MCF 10A (cell line): Measurements from ENCODE around the gene PDZD8. TPM values are rescaled to one million over a fixed set of nuclear protein-coding genes. Genes with fewer than 3 reads are reported as not detected.

Experiments
- Bru-seq: library from RNA; stranded (reverse); fragments of 400-500 nt; gene quantifications from one replicate; lab custom pipeline; 2021; lab: Mats Ljungman, UMichigan
- BruChase-seq, 2 experiments: library from RNA; stranded (reverse); fragments of 400-500 nt; gene quantifications; one replicate each; lab custom pipeline; 2021; lab: Mats Ljungman, UMichigan
- BruUV-seq: library from RNA; stranded (reverse); fragments of 400-500 nt; replicated peaks from 2 replicates; lab custom pipeline; 2021; lab: Mats Ljungman, UMichigan
- CTCF ChIA-PET: fragments of 300-600 bp; sonication (Branson Sonifier 250); formaldehyde crosslinking; extraction: SDS; loops from one replicate; lab custom pipeline; 2021; ENCODE audit warnings: antibody characterized with exemption, inconsistent platforms; lab: Yijun Ruan, JAX
- POLR2A ChIA-PET: fragments of 300-600, 350-650 bp; sonication (Branson Sonifier 250); formaldehyde crosslinking; extraction: SDS; loops from one replicate; lab custom pipeline; 2020; ENCODE audit warnings: antibody characterized with exemption, inconsistent platforms; lab: Yijun Ruan, JAX
- DNase-seq: peaks from one replicate; pipeline ENCODE4 v3.0.0-alpha.2; 2018; ENCODE audit not compliant: unreplicated experiment
- H3K27ac Mint-ChIP-seq: one replicate; pipeline ENCODE4 v1.8.0; 2022; ENCODE audit warnings: mild to moderate bottlenecking, low read depth, mixed read lengths; ENCODE audit not compliant: unreplicated experiment
- H3K27me3 Mint-ChIP-seq: one replicate; pipeline ENCODE4 v1.8.0; 2022; ENCODE audit warnings: mixed read lengths; ENCODE audit not compliant: insufficient read depth, unreplicated experiment
- H3K36me3 Mint-ChIP-seq: one replicate; pipeline ENCODE4 v1.8.0; 2022; ENCODE audit warnings: mild to moderate bottlenecking, moderate library complexity, mixed read lengths; ENCODE audit not compliant: insufficient read depth, unreplicated experiment
- H3K4me1 Mint-ChIP-seq: one replicate; pipeline ENCODE4 v1.8.0; 2022; ENCODE audit warnings: mixed read lengths; ENCODE audit not compliant: insufficient read depth, unreplicated experiment
- H3K4me3 Mint-ChIP-seq: one replicate; pipeline ENCODE4 v1.8.0; 2022; ENCODE audit warnings: mild to moderate bottlenecking, moderate library complexity, mixed read lengths; ENCODE audit not compliant: unreplicated experiment
- H3K9me3 Mint-ChIP-seq: one replicate; pipeline ENCODE4 v1.8.0; 2022; ENCODE audit warnings: mixed read lengths; ENCODE audit not compliant: unreplicated experiment
- intact Hi-C: fragments of 100-400 bp; cut with micrococcal nuclease; formaldehyde crosslinking; loops from 2 replicates; pipeline ENCODE4 v1.14.1; 2022
- long read RNA-seq: library from polyadenylated mRNA; stranded (forward); transcript quantifications from one replicate; pipeline ENCODE4 v2.0.0, GENCODE V29; 2022
- total RNA-seq: library from RNA; stranded (reverse); gene quantifications from 2 replicates; pipeline ENCODE4 v1.2.3, GENCODE V29; 2022
- TF ChIP-seq, protein P1 (sequence below): fragments of 200-600 bp; IDR thresholded peaks from one replicate; pipeline ENCODE4 v1.8.0; 2022; ENCODE audit warnings: antibody characterized with exemption, mild to moderate bottlenecking; ENCODE audit not compliant: unreplicated experiment

Gene PDZD8, protein sequence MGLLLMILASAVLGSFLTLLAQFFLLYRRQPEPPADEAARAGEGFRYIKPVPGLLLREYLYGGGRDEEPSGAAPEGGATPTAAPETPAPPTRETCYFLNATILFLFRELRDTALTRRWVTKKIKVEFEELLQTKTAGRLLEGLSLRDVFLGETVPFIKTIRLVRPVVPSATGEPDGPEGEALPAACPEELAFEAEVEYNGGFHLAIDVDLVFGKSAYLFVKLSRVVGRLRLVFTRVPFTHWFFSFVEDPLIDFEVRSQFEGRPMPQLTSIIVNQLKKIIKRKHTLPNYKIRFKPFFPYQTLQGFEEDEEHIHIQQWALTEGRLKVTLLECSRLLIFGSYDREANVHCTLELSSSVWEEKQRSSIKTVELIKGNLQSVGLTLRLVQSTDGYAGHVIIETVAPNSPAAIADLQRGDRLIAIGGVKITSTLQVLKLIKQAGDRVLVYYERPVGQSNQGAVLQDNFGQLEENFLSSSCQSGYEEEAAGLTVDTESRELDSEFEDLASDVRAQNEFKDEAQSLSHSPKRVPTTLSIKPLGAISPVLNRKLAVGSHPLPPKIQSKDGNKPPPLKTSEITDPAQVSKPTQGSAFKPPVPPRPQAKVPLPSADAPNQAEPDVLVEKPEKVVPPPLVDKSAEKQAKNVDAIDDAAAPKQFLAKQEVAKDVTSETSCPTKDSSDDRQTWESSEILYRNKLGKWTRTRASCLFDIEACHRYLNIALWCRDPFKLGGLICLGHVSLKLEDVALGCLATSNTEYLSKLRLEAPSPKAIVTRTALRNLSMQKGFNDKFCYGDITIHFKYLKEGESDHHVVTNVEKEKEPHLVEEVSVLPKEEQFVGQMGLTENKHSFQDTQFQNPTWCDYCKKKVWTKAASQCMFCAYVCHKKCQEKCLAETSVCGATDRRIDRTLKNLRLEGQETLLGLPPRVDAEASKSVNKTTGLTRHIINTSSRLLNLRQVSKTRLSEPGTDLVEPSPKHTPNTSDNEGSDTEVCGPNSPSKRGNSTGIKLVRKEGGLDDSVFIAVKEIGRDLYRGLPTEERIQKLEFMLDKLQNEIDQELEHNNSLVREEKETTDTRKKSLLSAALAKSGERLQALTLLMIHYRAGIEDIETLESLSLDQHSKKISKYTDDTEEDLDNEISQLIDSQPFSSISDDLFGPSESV
- total RNA-seq (43.0 and 43.3 TPM in 2 replicates), Bru-seq, nascent RNA (percentile 87 among the genes with signal in this experiment), BruChase-seq, experiment 1, labeled RNA remaining after a 6-hour chase (percentile 93 among the genes with signal in this experiment), BruChase-seq, experiment 2, labeled RNA remaining after a 2-hour chase (percentile 85 among the genes with signal in this experiment)
- long read RNA-seq, full-length matches to known transcripts: 51 of 68 reads
- long read RNA-seq, partial matches to known transcripts: 3 of 68 reads
- long read RNA-seq, other reads (novel, unspliced or antisense): 14 of 68 reads

DNA sequence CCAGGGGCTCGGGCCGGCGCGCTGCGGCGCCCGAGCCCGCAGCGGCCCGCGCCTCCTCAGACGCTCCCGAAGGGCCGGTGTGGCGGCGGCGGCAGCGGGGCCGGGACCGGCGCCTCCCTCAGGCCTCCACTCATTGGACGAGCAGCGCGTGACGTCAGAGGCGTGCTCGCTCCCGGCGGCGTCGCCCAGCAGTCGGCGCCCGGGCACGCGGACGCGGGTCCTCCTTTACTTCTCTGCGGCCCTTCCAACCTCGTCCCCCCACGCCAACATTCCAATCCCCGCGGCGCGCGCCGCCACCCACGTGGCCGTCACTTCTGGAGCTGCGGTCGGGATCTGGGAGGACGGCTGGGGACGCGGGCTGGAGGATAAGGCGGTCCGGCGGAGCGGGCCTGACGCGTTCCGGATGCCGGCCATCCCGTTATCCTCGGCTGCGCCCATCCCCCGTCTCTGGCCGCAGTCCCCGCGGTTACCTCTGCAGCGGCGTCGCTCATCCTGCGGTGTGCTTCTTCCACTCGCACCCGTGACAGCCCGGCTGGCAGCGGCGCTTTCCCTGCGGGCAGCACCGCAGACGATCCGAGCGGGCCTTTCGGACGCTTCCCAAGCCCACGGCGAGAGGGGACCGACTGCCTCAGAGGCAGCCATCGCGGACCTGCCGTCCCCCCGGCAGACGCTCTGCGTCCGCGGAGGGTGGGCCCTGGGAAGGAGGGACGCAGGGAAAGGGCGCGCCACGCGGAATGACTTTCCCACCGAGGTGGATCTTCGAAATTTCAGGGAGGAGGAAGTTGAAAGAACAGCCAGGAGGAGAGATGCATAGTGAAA, at the start of gene PDZD8:
Gene PDZD8, minus strand, starts transcription at position 81 of the 819 bp plus-strand sequence. CDS start 213 bp downstream, outside the sequence.
- intact Hi-C loops: no loop called here
- peak; percentile 93 for DNase-seq
- peaks cover 18% of the 10 kb centered on the region for H3K27me3 Mint-ChIP-seq
- peaks cover 10% of the 10 kb centered on the region for H3K4me1 Mint-ChIP-seq
- CTCF ChIA-PET: interaction anchor here (0.6 kb wide), 1 partner anchor 224 kb away, joined by 3 read pairs; no protein-coding TSS in a partner anchor
- TF ChIP-seq, protein P1, sequence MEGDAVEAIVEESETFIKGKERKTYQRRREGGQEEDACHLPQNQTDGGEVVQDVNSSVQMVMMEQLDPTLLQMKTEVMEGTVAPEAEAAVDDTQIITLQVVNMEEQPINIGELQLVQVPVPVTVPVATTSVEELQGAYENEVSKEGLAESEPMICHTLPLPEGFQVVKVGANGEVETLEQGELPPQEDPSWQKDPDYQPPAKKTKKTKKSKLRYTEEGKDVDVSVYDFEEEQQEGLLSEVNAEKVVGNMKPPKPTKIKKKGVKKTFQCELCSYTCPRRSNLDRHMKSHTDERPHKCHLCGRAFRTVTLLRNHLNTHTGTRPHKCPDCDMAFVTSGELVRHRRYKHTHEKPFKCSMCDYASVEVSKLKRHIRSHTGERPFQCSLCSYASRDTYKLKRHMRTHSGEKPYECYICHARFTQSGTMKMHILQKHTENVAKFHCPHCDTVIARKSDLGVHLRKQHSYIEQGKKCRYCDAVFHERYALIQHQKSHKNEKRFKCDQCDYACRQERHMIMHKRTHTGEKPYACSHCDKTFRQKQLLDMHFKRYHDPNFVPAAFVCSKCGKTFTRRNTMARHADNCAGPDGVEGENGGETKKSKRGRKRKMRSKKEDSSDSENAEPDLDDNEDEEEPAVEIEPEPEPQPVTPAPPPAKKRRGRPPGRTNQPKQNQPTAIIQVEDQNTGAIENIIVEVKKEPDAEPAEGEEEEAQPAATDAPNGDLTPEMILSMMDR: no peak
- POLR2A ChIA-PET: interaction anchor here (0.7 to 1.5 kb wide), 4 partner anchors 15 to 429 kb away, joined by 3 to 8 read pairs (median 4); no protein-coding TSS in a partner anchor
- peak within 1 kb of the TSS; percentile 86 for H3K4me3 Mint-ChIP-seq
- H3K27ac Mint-ChIP-seq: peak within 1 kb of the TSS; percentile 89
- no peaks in the 10 kb centered on the region for H3K9me3 Mint-ChIP-seq
- TSS peak; percentile 76 for BruUV-seq
- no peaks in the 10 kb centered on the region for H3K36me3 Mint-ChIP-seq

DNA sequence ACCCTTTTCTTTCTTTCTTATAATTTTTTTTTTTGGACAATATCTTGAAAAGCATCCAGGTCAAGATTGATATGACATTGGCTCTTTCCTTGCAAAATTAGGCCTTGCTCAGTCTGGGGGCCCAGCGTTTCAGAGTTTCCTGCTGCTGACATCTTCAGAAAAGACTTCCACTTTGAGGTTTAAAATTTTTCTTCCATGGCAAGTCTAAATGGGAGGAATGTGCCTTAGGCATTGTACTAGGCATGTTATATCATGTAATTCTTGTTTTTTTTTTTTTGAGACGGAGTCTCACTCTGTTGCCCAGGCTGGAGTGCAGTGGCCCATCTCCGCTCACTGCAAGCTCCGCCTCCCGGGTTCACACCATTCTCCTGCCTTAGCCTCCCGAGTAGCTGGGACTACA, 48.9 kb upstream of the PDZD8 start:
- ChIA-PET CTCF (interaction anchor here (0.6 to 2.3 kb wide), 4 partner anchors 47 to 1703 kb away, joined by 3 to 15 read pairs (median 3); no protein-coding TSS in a partner anchor), POLR2A (no interaction called here)
- H3K4me1 Mint-ChIP-seq: no peaks in the 10 kb centered on the region
- H3K27ac Mint-ChIP-seq: no peak overlapping the region
- BruUV-seq: no TSS peak
- H3K4me3 Mint-ChIP-seq: no peak overlapping the region
- no peaks in the 10 kb centered on the region for H3K27me3 Mint-ChIP-seq
- DNase-seq: no peak
- no peaks in the 10 kb centered on the region for H3K36me3 Mint-ChIP-seq
- TF ChIP-seq, protein P1: no peak
- intact Hi-C loops: no loop called here
- no peaks in the 10 kb centered on the region for H3K9me3 Mint-ChIP-seq

DNA sequence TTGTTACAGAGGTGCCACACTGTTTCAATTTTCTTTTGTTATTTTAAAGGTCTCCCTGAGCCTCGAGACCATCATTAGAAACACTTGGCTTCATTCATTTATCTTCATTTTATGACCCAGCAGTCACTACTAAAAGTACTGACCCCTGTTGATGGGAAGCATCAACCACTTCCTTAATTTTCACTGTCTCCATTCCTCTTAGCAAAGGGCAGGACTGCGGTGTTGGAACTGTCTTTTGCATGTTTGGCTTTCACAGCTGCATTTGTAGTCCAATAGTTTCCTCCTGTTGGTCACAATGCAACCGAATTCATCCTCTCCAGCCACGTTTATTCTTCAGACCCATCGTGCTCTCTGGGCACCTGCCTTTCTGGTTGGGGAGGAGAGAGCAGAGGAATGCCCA, 46.7 kb upstream of the PDZD8 start:
- no peaks in the 10 kb centered on the region for H3K36me3 Mint-ChIP-seq
- no peak overlapping the region for H3K4me3 Mint-ChIP-seq
- BruUV-seq: no TSS peak
- H3K4me1 Mint-ChIP-seq: no peaks in the 10 kb centered on the region
- CTCF ChIA-PET: interaction anchor here (0.7 to 1.6 kb wide), 2 partner anchors 21 kb away, joined by 4 to 7 read pairs; no protein-coding TSS in a partner anchor
- H3K9me3 Mint-ChIP-seq: no peaks in the 10 kb centered on the region
- DNase-seq: no peak
- no peak overlapping the region for H3K27ac Mint-ChIP-seq
- TF ChIP-seq, protein P1: no peak
- POLR2A ChIA-PET: no interaction called here
- intact Hi-C loops: no loop called here
- no peaks in the 10 kb centered on the region for H3K27me3 Mint-ChIP-seq
